HG03432 (cell line): ENCODE results near the gene RHOD.

ENCODE experiments used
- ATAC-seq: cut with Tn5 transposase; IDR thresholded peaks from one replicate; pipeline ENCODE4 v1.9.1; 2021; ENCODE audit warnings: mild to moderate bottlenecking, moderate library complexity; ENCODE audit not compliant: unreplicated experiment

RHOD gene

GRCh38 chr11:67058506-67058905 is 1.9 kb downstream of the RHOD start:
- ATAC-seq, result no peak

- ATAC-seq, result no peak
Measured at GRCh38 chr11:67059671-67060070, 3.0 kb downstream of the RHOD start.

- ATAC-seq, result no peak
Measured at GRCh38 chr11:67060111-67060522, 3.5 kb downstream of the RHOD start.

- ATAC-seq, result no peak
Measured at GRCh38 chr11:67062526-67063373, 6.1 kb downstream of the RHOD start.

- no peak for ATAC-seq
Measured at GRCh38 chr11:67066333-67066709, 9.7 kb downstream of the RHOD start.

GRCh38 chr11:67071420-67072284 is 15.0 kb downstream of the RHOD start:
- no peak for ATAC-seq

GRCh38 chr11:67072295-67072694 is 15.6 kb downstream of the RHOD start:
- ATAC-seq, result no peak

- ATAC-seq, result no peak
Measured at GRCh38 chr11:67073908-67074307, 17.3 kb downstream of the RHOD start.

GRCh38 chr11:67076202-67076601 is 19.6 kb downstream of the RHOD start:
- no peak for ATAC-seq

GRCh38 chr11:67079065-67079705 is 22.5 kb downstream of the RHOD start:
- ATAC-seq, result no peak

GRCh38 chr11:67082071-67082791 is 25.6 kb downstream of the RHOD start:
- no peak for ATAC-seq

- no peak for ATAC-seq
Measured at GRCh38 chr11:67083786-67084366, 27.2 kb downstream of the RHOD start.

GRCh38 chr11:67085617-67086016 is 29.0 kb downstream of the RHOD start:
- no peak for ATAC-seq

- ATAC-seq, result no peak
Measured at GRCh38 chr11:67090717-67091116, 34.1 kb downstream of the RHOD start.

- ATAC-seq, result no peak
Measured at GRCh38 chr11:67095214-67095507, 38.5 kb downstream of the RHOD start.

- no peak for ATAC-seq
Measured at GRCh38 chr11:67098799-67099429, 42.3 kb downstream of the RHOD start.

GRCh38 chr11:67099831-67100324 is 43.2 kb downstream of the RHOD start:
- ATAC-seq, result no peak

GRCh38 chr11:67102664-67103063 is 46.0 kb downstream of the RHOD start:
- ATAC-seq, result no peak

GRCh38 chr11:67105964-67106363 is 49.3 kb downstream of the RHOD start:
- ATAC-seq, result no peak

- no peak for ATAC-seq
Measured at GRCh38 chr11:67111261-67111660, 54.6 kb downstream of the RHOD start.
